Progenitor cell of endocrine pancreas (in vitro differentiated cells): ENCODE measurements around the gene RSPO1. TPM values are rescaled to one million over a fixed set of nuclear protein-coding genes. Genes with fewer than 3 reads are reported as not detected.

Experiments used
- DNase-seq: peaks from one replicate; pipeline ENCODE4 v3.0.0; 2021; ENCODE audit warnings: low spot score; ENCODE audit not compliant: unreplicated experiment
- H3K27ac Mint-ChIP-seq: 2 replicates; pipeline ENCODE4 v1.8.0; 2021; ENCODE audit warnings: mild to moderate bottlenecking, moderate library complexity, mixed read lengths
- H3K27me3 Mint-ChIP-seq: 2 replicates; pipeline ENCODE4 v1.8.0; 2021; ENCODE audit warnings: mixed read lengths
- H3K36me3 Mint-ChIP-seq: 2 replicates; pipeline ENCODE4 v1.8.0; 2022; ENCODE audit warnings: mixed read lengths; ENCODE audit not compliant: insufficient read depth
- H3K4me1 Mint-ChIP-seq: 2 replicates; pipeline ENCODE4 v1.8.0; 2021; ENCODE audit warnings: low read depth, mixed read lengths
- H3K4me3 Mint-ChIP-seq: 2 replicates; pipeline ENCODE4 v1.8.0; 2021; ENCODE audit warnings: low read depth, mild to moderate bottlenecking, moderate library complexity, mixed read lengths
- H3K9me3 Mint-ChIP-seq: 2 replicates; pipeline ENCODE4 v1.8.0; 2021; ENCODE audit warnings: low read depth, mixed read lengths
- total RNA-seq: library from RNA; stranded (reverse); gene quantifications from 2 replicates; pipeline ENCODE4 v1.2.1, GENCODE V29; 2021
- TF ChIP-seq, protein P1 (sequence below): fragments of 200-600 bp; sonication (generic); IDR thresholded peaks from one replicate; pipeline ENCODE4 v1.5.0; 2021; ENCODE audit warnings: antibody characterized with exemption, mild to moderate bottlenecking; ENCODE audit not compliant: unreplicated experiment

RSPO1 gene
- total RNA-seq, 1 donor from 2014 or later: not detected

DNA sequence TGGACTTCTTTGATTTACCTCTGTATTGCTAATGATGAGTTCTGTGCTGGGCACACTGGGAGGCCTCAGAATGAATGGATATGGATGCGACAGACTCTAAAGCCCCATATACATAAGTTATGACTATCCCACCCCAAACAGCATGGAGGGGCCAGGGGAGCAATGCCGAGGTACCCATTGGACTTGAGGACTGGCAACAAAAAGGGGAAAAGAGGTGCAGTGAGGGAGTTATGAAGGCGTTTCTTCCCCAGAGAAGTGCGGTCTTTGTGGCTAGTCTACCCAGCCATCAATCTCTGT, 42.4 kb upstream of the RSPO1 start:
- no peak for DNase-seq
- peaks cover 31% of the 10 kb centered on the region for H3K27me3 Mint-ChIP-seq
- no peak overlapping the region for H3K4me3 Mint-ChIP-seq
- H3K27ac Mint-ChIP-seq: no peak overlapping the region
- H3K4me1 Mint-ChIP-seq: no peaks in the 10 kb centered on the region
- no peaks in the 10 kb centered on the region for H3K9me3 Mint-ChIP-seq
- TF ChIP-seq, protein P1, sequence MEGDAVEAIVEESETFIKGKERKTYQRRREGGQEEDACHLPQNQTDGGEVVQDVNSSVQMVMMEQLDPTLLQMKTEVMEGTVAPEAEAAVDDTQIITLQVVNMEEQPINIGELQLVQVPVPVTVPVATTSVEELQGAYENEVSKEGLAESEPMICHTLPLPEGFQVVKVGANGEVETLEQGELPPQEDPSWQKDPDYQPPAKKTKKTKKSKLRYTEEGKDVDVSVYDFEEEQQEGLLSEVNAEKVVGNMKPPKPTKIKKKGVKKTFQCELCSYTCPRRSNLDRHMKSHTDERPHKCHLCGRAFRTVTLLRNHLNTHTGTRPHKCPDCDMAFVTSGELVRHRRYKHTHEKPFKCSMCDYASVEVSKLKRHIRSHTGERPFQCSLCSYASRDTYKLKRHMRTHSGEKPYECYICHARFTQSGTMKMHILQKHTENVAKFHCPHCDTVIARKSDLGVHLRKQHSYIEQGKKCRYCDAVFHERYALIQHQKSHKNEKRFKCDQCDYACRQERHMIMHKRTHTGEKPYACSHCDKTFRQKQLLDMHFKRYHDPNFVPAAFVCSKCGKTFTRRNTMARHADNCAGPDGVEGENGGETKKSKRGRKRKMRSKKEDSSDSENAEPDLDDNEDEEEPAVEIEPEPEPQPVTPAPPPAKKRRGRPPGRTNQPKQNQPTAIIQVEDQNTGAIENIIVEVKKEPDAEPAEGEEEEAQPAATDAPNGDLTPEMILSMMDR: no peak
- peaks cover 4% of the 10 kb centered on the region for H3K36me3 Mint-ChIP-seq

DNA sequence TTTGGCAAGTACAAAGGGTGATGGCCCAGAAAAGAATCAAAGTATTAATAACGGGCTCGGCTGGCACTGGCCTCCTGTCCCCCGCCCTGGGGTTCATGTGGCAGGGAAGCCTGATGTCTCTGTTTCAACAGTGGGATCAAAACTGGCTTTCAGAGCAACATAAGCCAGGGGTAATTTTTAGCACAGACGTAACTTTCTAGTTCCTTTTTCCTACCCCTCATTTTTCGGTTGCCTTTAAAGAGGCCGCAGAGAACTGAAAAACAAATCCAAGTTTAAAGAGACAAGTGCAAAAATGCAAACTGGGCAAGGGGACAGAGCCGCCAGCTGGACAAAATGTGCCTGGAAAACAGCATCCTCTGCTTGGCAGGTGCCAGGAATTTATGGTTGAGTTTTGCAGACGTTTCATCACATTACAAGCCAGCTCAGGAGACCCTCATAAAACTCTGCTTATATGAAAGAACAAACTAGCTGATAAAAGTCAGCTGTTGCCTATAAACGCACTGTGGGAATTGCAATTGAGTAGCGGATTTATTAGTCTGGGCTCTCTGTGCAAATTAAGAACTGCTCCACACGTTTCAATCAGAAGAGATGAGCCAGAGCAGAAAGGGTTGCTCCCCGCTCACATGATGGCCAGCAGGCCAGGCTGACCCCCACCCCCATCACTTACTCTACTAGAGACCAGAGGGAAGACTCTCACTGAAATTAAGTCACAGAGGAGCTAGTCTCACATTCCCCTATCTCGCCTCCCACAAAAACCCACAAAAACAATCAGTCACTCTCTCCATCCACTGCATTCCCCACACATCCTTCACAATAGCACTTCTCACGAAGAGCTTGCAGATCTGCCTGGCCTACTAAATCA, 41.8 kb upstream of the RSPO1 start:
- H3K27me3 Mint-ChIP-seq: peaks cover 37% of the 10 kb centered on the region
- no peaks in the 10 kb centered on the region for H3K4me1 Mint-ChIP-seq

DNA sequence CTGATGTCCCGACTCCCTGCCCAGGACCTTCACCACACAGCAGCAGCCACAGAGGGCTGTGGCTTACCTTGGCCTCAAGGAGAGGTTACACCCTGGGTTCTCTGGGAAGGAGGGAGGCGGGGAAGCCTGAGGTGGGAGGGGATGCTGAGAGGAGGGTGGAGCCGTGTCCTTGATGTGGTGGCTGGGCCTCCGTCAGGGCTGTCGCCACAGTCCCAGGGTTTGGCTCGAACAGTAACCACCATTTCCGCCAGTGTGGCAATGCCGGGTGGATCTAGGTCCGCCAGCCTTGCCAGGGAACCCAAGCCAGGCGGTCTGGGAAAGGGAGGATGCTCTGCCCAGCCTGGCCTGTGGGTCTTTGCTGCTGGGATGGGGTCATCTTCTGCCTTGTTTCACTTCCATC, 39.2 kb upstream of the RSPO1 start:
- Mint-ChIP-seq H3K4me1 (no peaks in the 10 kb centered on the region), H3K27ac (no peak overlapping the region), H3K4me3 (no peak overlapping the region), H3K27me3 (peaks cover 42% of the 10 kb centered on the region), H3K36me3 (no peaks in the 10 kb centered on the region), H3K9me3 (no peaks in the 10 kb centered on the region)
- DNase-seq: no peak
- TF ChIP-seq, protein P1: no peak

More for the DNA sequence above, 41.8 kb upstream of the RSPO1 start:
- no peak overlapping the region for H3K4me3 Mint-ChIP-seq
- TF ChIP-seq, protein P1: no peak
- H3K9me3 Mint-ChIP-seq: no peaks in the 10 kb centered on the region
- peaks cover 4% of the 10 kb centered on the region for H3K36me3 Mint-ChIP-seq
- DNase-seq: no peak
- H3K27ac Mint-ChIP-seq: no peak overlapping the region

DNA sequence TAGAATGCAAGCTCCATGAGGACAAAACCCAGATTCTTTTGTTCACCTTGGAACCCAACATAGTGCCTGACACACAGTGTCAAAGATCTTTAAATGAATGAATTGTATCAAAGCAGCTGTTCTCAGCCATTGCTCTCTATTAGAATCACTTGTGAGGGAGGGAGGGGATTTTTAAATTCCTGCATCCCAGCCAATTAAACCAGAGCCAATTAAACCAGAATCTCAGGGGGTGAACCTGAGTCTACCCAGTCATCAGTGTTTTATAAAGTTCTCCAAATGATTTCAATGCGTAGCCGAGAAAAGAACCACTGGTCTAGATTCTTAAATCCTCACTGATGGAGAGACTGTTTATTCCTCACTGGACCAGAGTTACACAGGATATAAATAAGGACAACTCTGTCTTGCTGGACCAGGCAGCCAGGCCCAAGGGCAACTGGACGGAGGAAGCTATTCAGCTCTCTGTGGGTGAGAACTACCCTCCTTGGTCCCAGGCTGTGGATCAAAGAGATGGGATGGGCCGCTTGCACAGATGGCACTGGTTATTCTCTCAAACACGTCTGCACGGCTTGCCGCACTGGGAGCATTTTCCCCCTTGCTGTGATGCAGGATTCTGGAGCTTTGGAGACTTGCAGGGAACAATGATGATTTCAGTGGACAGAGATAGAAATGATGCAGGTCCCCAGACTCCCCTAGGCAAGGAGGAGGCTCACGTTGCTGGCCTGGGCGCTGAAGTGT, 37.6 kb upstream of the RSPO1 start:
- no peaks in the 10 kb centered on the region for H3K4me1 Mint-ChIP-seq
- H3K27ac Mint-ChIP-seq: no peak overlapping the region
- no peaks in the 10 kb centered on the region for H3K9me3 Mint-ChIP-seq
- peaks cover 39% of the 10 kb centered on the region for H3K27me3 Mint-ChIP-seq
- DNase-seq: no peak
- TF ChIP-seq, protein P1: no peak
- no peak overlapping the region for H3K4me3 Mint-ChIP-seq
- no peaks in the 10 kb centered on the region for H3K36me3 Mint-ChIP-seq

DNA sequence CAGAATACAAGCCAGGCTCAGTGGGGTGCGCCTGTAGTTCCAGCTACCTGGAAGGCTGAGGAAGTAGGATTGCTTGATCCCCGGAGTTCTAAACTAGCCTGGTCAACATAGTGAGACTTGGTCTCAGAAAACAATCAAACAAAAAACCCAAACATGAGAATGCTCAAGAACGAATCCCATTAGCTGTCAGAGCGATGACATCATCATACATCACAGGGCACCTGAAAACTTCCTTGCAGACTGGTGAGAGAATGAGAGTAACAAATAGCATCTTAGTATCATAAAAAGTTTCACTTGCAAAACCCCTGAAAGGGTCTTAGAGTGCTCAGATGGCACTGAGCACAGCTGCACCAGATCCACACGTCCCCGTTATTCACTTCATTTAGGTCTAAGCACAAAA, 36.6 kb upstream of the RSPO1 start:
- Mint-ChIP-seq H3K27ac (no peak overlapping the region), H3K4me3 (no peak overlapping the region), H3K9me3 (no peaks in the 10 kb centered on the region), H3K4me1 (no peaks in the 10 kb centered on the region), H3K27me3 (peaks cover 36% of the 10 kb centered on the region), H3K36me3 (no peaks in the 10 kb centered on the region)
- no peak for DNase-seq
- TF ChIP-seq, protein P1: no peak
